ENCODE results near the gene PIF1.

Gene PIF1

GRCh38 chr15:64862408-64862807 lies 37.0 kb upstream of the PIF1 start:
- no peak for TF ChIP-seq CTCF (conservative IDR thresholded peaks at IDR 0.05; ENCODE audit: low read length)
- no peak overlapping the region for H3K4me3 ChIP-seq (ENCODE audit: low read length)
- no peak for DNase-seq (ENCODE audit: low read depth)

- no peak for DNase-seq (ENCODE audit: low read depth)
- no peak overlapping the region for H3K4me3 ChIP-seq (ENCODE audit: low read length)
- no peak for TF ChIP-seq CTCF (conservative IDR thresholded peaks at IDR 0.05; ENCODE audit: low read length)
Measured at GRCh38 chr15:64861960-64862359, 36.5 kb upstream of the PIF1 start.

- no peak for DNase-seq (ENCODE audit: low read depth)
- no peak overlapping the region for H3K4me3 ChIP-seq (ENCODE audit: low read length)
- no peak for TF ChIP-seq CTCF (conservative IDR thresholded peaks at IDR 0.05; ENCODE audit: low read length)
Measured at GRCh38 chr15:64861331-64861730, 35.9 kb upstream of the PIF1 start.

- no peak overlapping the region for H3K4me3 ChIP-seq (ENCODE audit: low read length)
- DNase-seq (ENCODE audit: low read depth), result no peak
- TF ChIP-seq CTCF (conservative IDR thresholded peaks at IDR 0.05; ENCODE audit: low read length), result no peak
Measured at GRCh38 chr15:64859226-64859625, 33.8 kb upstream of the PIF1 start.

- H3K4me3 ChIP-seq (ENCODE audit: low read length), result no peak overlapping the region
- no peak for DNase-seq (ENCODE audit: low read depth)
- no peak for TF ChIP-seq CTCF (conservative IDR thresholded peaks at IDR 0.05; ENCODE audit: low read length)
Measured at GRCh38 chr15:64858021-64858575, 32.7 kb upstream of the PIF1 start.

- DNase-seq (ENCODE audit: low read depth), result peak; percentile 85
- TF ChIP-seq CTCF (conservative IDR thresholded peaks at IDR 0.05; ENCODE audit: low read length), result no peak; the same call in 1 of the 2 replicates
- no peak overlapping the region for H3K4me3 ChIP-seq (ENCODE audit: low read length)
Measured at GRCh38 chr15:64857421-64857820, 32.0 kb upstream of the PIF1 start.

GRCh38 chr15:64856429-64857145 lies 31.1 kb upstream of the PIF1 start:
- peak; percentile 58 for DNase-seq (ENCODE audit: low read depth)

More at GRCh38 chr15:64856429-64857145, 31.1 kb upstream of the PIF1 start:
- peak; percentile 22; the same call in 1 of the 2 replicates for TF ChIP-seq CTCF (conservative IDR thresholded peaks at IDR 0.05; ENCODE audit: low read length)
- no peak overlapping the region for H3K4me3 ChIP-seq (ENCODE audit: low read length)
